ENCODE results near the gene FOXJ3. TPM values are rescaled to one million over a fixed set of nuclear protein-coding genes. Genes with fewer than 3 reads are reported as not detected.

FOXJ3 gene
- total and polyA plus RNA-seq, 2 of the 13 experiments (the other 11 are each of a cell fraction or from before 2014, with no cell fraction given) = 16.6 to 48.5 TPM

DNA sequence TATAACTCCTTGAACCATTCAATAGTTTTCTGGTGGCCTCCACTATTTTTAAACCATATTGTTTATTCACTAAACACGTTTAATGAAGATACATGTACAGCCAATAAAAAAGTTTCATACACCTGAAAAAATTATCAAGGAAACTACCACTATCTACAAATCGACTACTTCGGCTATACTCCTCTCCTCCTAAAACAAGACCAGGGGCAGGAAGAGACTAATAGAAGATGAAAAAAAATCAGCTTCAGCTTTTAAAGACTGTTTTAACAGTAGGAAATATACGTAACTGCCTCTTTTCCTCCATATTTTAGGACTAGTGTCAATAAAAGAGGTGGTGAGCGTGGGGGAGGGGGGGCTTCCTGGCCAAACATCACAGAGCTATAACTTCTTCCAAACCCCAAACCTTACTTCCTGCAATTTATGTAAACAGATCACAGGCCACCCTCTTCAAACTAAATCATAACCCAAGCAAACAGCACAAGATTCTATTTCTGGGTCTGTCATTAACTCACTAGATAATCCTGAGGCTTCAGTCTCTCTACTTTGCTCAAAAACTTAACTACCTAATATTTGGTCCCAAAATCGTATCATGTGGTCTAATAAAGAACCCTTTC is 15.1 kb downstream of the FOXJ3 start:
- H3K79me2 ChIP-seq (ENCODE audit: insufficient read depth, low read length) = peaks cover 95% of the 10 kb centered on the region
- 30% methylated on average over 6 of the region's 6 CpGs for WGBS (ENCODE audit: low lambda C conversion rate)
- ATAC-seq (peak; percentile 30; the same call in 1 of the 3 replicates), DNase-seq (ENCODE audit: low spot score) (peak; percentile 43), FAIRE-seq (no peak)
- no peaks in the 10 kb centered on the region for H3K27me3 ChIP-seq (ENCODE audit: control insufficient read depth in 1 of 2, insufficient read depth in 2 of 2, low read length in 2 of 2)
- no TSS peak for BruUV-seq (replicated peaks)
- H3K9me3 ChIP-seq (ENCODE audit: low read length) = no peaks in the 10 kb centered on the region
- peak overlapping the region; percentile 56 for H3K4me2 ChIP-seq (ENCODE audit: low read depth, low read length)
- H3K4me1 ChIP-seq (ENCODE audit: insufficient read depth, low read length) = peaks cover 90% of the 10 kb centered on the region
- H4K20me1 ChIP-seq (ENCODE audit: insufficient read depth, low read length) = peaks cover 27% of the 10 kb centered on the region
- no peak overlapping the region for H2AFZ ChIP-seq (ENCODE audit: low read length)
- intact Hi-C loops (cut with micrococcal nuclease; ENCODE audit: unreplicated experiment) = no loop called here
- H3K9ac ChIP-seq (ENCODE audit: insufficient read depth, low read depth, low read length) = no peak overlapping the region
- in situ Hi-C loops (cut with HindIII; ENCODE audit: extremely low pct_ligation_motif_present, low pct_unique_long_range_greater_than_20kb) = no loop called here
- peak overlapping the region in 2 of 3 experiments; percentile 10 to 20; a peak in 3 of 6 replicates for H3K4me3 ChIP-seq (replicated peaks in 1 of 3; ENCODE audit: insufficient read depth in 1 of 3, low read depth in 2 of 3, low read length in 3 of 3)
- peaks cover 0 to 1% of the 10 kb centered on the region in 2 experiments; a peak in 3 of 5 replicates for H3K36me3 ChIP-seq (replicated peaks in 1 of 2; ENCODE audit: control insufficient read depth in 1 of 2, insufficient read depth in 2 of 2, low read length in 2 of 2)
- peak overlapping the region; percentile 47 for H3K27ac ChIP-seq (ENCODE audit: extremely low read length, insufficient read depth, low read length)
- POLR2A ChIA-PET = interaction anchor here (2.3 kb wide), 1 partner anchor 14 kb away, joined by 6 read pairs; no protein-coding TSS in a partner anchor
- CTCF ChIA-PET (ENCODE audit: low intra/inter-chr PET ratio, low total read pairs) = no interaction called here
- no peak for TF ChIP-seq ZNF17 (CRISPR knock-in tag; IDR thresholded peaks at IDR 0.05)
- TF ChIP-seq IRF1 (CRISPR knock-in tag; IDR thresholded peaks at IDR 0.05; ENCODE audit: low read depth) = no peak
- TF ChIP-seq ZKSCAN8 (CRISPR knock-in tag; IDR thresholded peaks at IDR 0.05; ENCODE audit: borderline replicate concordance) = no peak
- no peak for TF ChIP-seq ZNF282 (IDR thresholded peaks at IDR 0.05; ENCODE audit: partially characterized antibody)
- TF ChIP-seq ATRX (CRISPR knock-in tag; IDR thresholded peaks at IDR 0.05; ENCODE audit: borderline replicate concordance) = no peak
- no peak for TF ChIP-seq ESRRA (CRISPR knock-in tag; IDR thresholded peaks at IDR 0.05; ENCODE audit: low read depth)
- TF ChIP-seq IRX3 (CRISPR knock-in tag; IDR thresholded peaks at IDR 0.05; ENCODE audit: borderline replicate concordance, low read depth) = no peak
- TF ChIP-seq ZNF501 (CRISPR knock-in tag; IDR thresholded peaks at IDR 0.05) = no peak
- TF ChIP-seq ELF3 (CRISPR knock-in tag; IDR thresholded peaks at IDR 0.05) = peak; percentile 95
- TF ChIP-seq ZBTB21 (CRISPR knock-in tag; IDR thresholded peaks at IDR 0.05) = no peak
- TF ChIP-seq PCBP1 (IDR thresholded peaks at IDR 0.05; ENCODE audit: borderline replicate concordance, low read depth, low read length) = no peak
- TF ChIP-seq NFE2 (CRISPR knock-in tag; IDR thresholded peaks at IDR 0.05) = no peak
- TF ChIP-seq, protein P1, sequence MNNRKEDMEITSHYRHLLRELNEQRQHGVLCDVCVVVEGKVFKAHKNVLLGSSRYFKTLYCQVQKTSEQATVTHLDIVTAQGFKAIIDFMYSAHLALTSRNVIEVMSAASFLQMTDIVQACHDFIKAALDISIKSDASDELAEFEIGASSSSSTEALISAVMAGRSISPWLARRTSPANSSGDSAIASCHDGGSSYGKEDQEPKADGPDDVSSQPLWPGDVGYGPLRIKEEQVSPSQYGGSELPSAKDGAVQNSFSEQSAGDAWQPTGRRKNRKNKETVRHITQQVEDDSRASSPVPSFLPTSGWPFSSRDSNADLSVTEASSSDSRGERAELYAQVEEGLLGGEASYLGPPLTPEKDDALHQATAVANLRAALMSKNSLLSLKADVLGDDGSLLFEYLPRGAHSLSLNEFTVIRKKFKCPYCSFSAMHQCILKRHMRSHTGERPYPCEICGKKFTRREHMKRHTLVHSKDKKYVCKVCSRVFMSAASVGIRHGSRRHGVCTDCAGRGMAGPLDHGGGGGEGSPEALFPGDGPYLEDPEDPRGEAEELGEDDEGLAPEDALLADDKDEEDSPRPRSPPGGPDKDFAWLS (CRISPR knock-in tag; IDR thresholded peaks at IDR 0.05; ENCODE audit: borderline replicate concordance) = no peak
- TF ChIP-seq YY1 (IDR thresholded peaks at IDR 0.05; ENCODE audit: insufficient read depth, insufficient replicate concordance, low read depth, low read length) = no peak
- TF ChIP-seq, protein P2, sequence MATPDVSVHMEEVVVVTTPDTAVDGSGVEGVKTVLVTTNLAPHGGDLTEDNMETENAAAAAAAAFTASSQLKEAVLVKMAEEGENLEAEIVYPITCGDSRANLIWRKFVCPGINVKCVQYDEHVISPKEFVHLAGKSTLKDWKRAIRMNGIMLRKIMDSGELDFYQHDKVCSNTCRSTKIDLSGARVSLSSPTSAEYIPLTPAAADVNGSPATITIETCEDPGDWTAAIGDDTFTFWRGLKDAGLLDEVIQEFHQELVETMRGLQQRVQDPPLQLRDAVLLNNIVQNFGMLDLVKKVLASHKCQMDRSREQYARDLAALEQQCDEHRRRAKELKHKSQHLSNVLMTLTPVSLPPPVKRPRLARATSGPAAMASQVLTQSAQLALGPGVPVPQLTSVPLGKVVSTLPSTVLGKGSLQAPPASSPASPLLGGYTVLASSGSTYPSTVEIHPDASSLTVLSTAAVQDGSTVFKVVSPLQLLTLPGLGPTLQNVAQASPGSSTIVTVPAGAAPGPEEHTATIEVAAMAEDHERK (CRISPR knock-in tag; IDR thresholded peaks at IDR 0.05; ENCODE audit: low read depth) = no peak
- no peak for TF ChIP-seq THYN1 (CRISPR knock-in tag; IDR thresholded peaks at IDR 0.05; ENCODE audit: borderline replicate concordance, low read depth)
- TF ChIP-seq SOX6 (IDR thresholded peaks at IDR 0.05) = no peak
- TF ChIP-seq SOX6 (CRISPR knock-in tag; IDR thresholded peaks at IDR 0.05) = peak; percentile 43
- TF ChIP-seq, protein P3, sequence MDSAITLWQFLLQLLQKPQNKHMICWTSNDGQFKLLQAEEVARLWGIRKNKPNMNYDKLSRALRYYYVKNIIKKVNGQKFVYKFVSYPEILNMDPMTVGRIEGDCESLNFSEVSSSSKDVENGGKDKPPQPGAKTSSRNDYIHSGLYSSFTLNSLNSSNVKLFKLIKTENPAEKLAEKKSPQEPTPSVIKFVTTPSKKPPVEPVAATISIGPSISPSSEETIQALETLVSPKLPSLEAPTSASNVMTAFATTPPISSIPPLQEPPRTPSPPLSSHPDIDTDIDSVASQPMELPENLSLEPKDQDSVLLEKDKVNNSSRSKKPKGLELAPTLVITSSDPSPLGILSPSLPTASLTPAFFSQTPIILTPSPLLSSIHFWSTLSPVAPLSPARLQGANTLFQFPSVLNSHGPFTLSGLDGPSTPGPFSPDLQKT (CRISPR knock-in tag; IDR thresholded peaks at IDR 0.05; ENCODE audit: borderline replicate concordance) = no peak
- no peak for TF ChIP-seq ZNF605 (CRISPR knock-in tag; IDR thresholded peaks at IDR 0.05)
